SJCRH30 (cell line): ENCODE data around the gene RPN1. TPM values are rescaled to one million over a fixed set of nuclear protein-coding genes. Genes with fewer than 3 reads are reported as not detected.
"Not testable (repeated sequence)": the region's sequence is repeated elsewhere in the genome, so short reads cannot be mapped to it uniquely, and the experiment has no call there.

Source experiments
- DNase-seq, 2 experiments: peaks; one replicate each; pipeline ENCODE4 v3.0.0-alpha.2; 2015 to 2020
- H3K27ac ChIP-seq: fragments of 250-450 bp; sonication (Bioruptor Pico); 2 replicates; pipeline ENCODE4 v1.5.1; 2020; ENCODE audit warnings: mild to moderate bottlenecking, moderate library complexity
- H3K27me3 ChIP-seq: fragments of 250-450 bp; sonication (Bioruptor Pico); 2 replicates; pipeline ENCODE4 v1.5.1; 2020; ENCODE audit warnings: mild to moderate bottlenecking, moderate library complexity
- H3K36me3 ChIP-seq: fragments of 250-450 bp; sonication (Bioruptor Pico); 2 replicates; pipeline ENCODE4 v1.5.1; 2020; ENCODE audit warnings: mild to moderate bottlenecking, moderate library complexity
- H3K4me1 ChIP-seq: fragments of 250-450 bp; sonication (Bioruptor Pico); 2 replicates; pipeline ENCODE4 v1.5.1; 2020; ENCODE audit warnings: mild to moderate bottlenecking, moderate library complexity
- H3K4me3 ChIP-seq: fragments of 250-450 bp; sonication (Bioruptor Pico); 2 replicates; pipeline ENCODE4 v1.5.1; 2020; ENCODE audit warnings: mild to moderate bottlenecking, moderate library complexity
- H3K9me3 ChIP-seq: fragments of 250-450 bp; sonication (Bioruptor Pico); replicated peaks from 2 replicates; pipeline ENCODE4 v1.5.1; 2020; ENCODE audit warnings: mild to moderate bottlenecking, moderate library complexity
- total RNA-seq: library from RNA; depleted of rRNA; stranded (reverse); fragments of >200 nt; shearing (Covaris generic); gene quantifications from 2 replicates; pipeline ENCODE4 v1.2.3, GENCODE V29; 2014; rRNA removed

The RPN1 gene
- 268 and 271 TPM in 2 replicates for total RNA-seq

- Histone ChIP-seq H3K27me3 (no peaks in the 10 kb centered on the region), H3K27ac (peak within 1 kb of the TSS; percentile 76), H3K4me1 (no peaks in the 10 kb centered on the region), H3K36me3 (peaks cover 4% of the 10 kb centered on the region; the same call in 1 of the 2 replicates), H3K4me3 (peak within 1 kb of the TSS; percentile 89), H3K9me3 (no peaks in the 10 kb centered on the region)
- DNase-seq, result peak; percentile 95
These were observed at the start of gene RPN1 for GRCh38 chr3:128650096-128651050. Gene RPN1, minus strand, starts transcription at chr3:128650818. Its CDS starts 18 bp downstream, at chr3:128650800.

- H3K4me1 ChIP-seq, result no peaks in the 10 kb centered on the region
- H3K4me3 ChIP-seq, result no peak overlapping the region
- H3K9me3 ChIP-seq, result no peaks in the 10 kb centered on the region
- no peaks in the 10 kb centered on the region for H3K27me3 ChIP-seq
- no peak for DNase-seq
- no peaks in the 10 kb centered on the region for H3K36me3 ChIP-seq
- H3K27ac ChIP-seq, result no peak overlapping the region
These were observed 47.8 kb upstream of the RPN1 start for GRCh38 chr3:128698211-128699047.

GRCh38 chr3:128697341-128697740, 46.7 kb upstream of the RPN1 start:
- H3K27ac ChIP-seq, result no peak overlapping the region
- H3K9me3 ChIP-seq, result no peaks in the 10 kb centered on the region
- no peak for DNase-seq
- H3K4me1 ChIP-seq, result no peaks in the 10 kb centered on the region
- no peaks in the 10 kb centered on the region for H3K36me3 ChIP-seq
- no peak overlapping the region for H3K4me3 ChIP-seq
- H3K27me3 ChIP-seq, result no peaks in the 10 kb centered on the region

GRCh38 chr3:128693696-128694095, 43.1 kb upstream of the RPN1 start:
- Histone ChIP-seq H3K36me3 (no peaks in the 10 kb centered on the region), H3K4me3 (no peak overlapping the region), H3K27ac (no peak overlapping the region), H3K4me1 (no peaks in the 10 kb centered on the region), H3K27me3 (no peaks in the 10 kb centered on the region), H3K9me3 (no peaks in the 10 kb centered on the region)
- DNase-seq, result no peak

GRCh38 chr3:128689060-128689459, 38.4 kb upstream of the RPN1 start:
- Histone ChIP-seq H3K27ac (no peak overlapping the region), H3K36me3 (no peaks in the 10 kb centered on the region), H3K4me3 (no peak overlapping the region), H3K4me1 (no peaks in the 10 kb centered on the region), H3K27me3 (no peaks in the 10 kb centered on the region), H3K9me3 (no peaks in the 10 kb centered on the region)
- no peak for DNase-seq

- Histone ChIP-seq H3K4me3 (no peak overlapping the region), H3K27ac (no peak overlapping the region), H3K9me3 (no peaks in the 10 kb centered on the region), H3K4me1 (no peaks in the 10 kb centered on the region), H3K27me3 (no peaks in the 10 kb centered on the region), H3K36me3 (no peaks in the 10 kb centered on the region)
- no peak for DNase-seq
These were observed 35.8 kb upstream of the RPN1 start for GRCh38 chr3:128686465-128686864.

- H3K4me3 ChIP-seq, result no peak overlapping the region
- no peak overlapping the region for H3K27ac ChIP-seq
- no peaks in the 10 kb centered on the region for H3K9me3 ChIP-seq
- no peaks in the 10 kb centered on the region for H3K4me1 ChIP-seq
- H3K27me3 ChIP-seq, result no peaks in the 10 kb centered on the region
- no peaks in the 10 kb centered on the region for H3K36me3 ChIP-seq
- DNase-seq, result no peak
These were observed 34.5 kb upstream of the RPN1 start for GRCh38 chr3:128684986-128685726.

- Histone ChIP-seq H3K27ac (no peak overlapping the region), H3K27me3 (no peaks in the 10 kb centered on the region), H3K4me3 (no peak overlapping the region), H3K36me3 (no peaks in the 10 kb centered on the region), H3K9me3 (no peaks in the 10 kb centered on the region), H3K4me1 (no peaks in the 10 kb centered on the region)
- DNase-seq, result no peak
These were observed 33.3 kb upstream of the RPN1 start for GRCh38 chr3:128683957-128684356.

- Histone ChIP-seq H3K4me1 (no peaks in the 10 kb centered on the region), H3K27me3 (no peaks in the 10 kb centered on the region), H3K36me3 (no peaks in the 10 kb centered on the region), H3K9me3 (no peaks in the 10 kb centered on the region), H3K27ac (peak overlapping the region; percentile 93), H3K4me3 (peak overlapping the region; percentile 67)
- peak in 1 of 2 experiments; percentile 11 for DNase-seq
These were observed 30.8 kb upstream of the RPN1 start for GRCh38 chr3:128681369-128681829.

GRCh38 chr3:128680603-128681368, 30.2 kb upstream of the RPN1 start:
- peak overlapping the region; percentile 93 for H3K27ac ChIP-seq
- H3K36me3 ChIP-seq, result no peaks in the 10 kb centered on the region
- H3K4me3 ChIP-seq, result peak overlapping the region; percentile 67
- H3K4me1 ChIP-seq, result no peaks in the 10 kb centered on the region
- peak; percentile 99 for DNase-seq
- no peaks in the 10 kb centered on the region for H3K27me3 ChIP-seq
- H3K9me3 ChIP-seq, result no peaks in the 10 kb centered on the region

- Histone ChIP-seq H3K27me3 (no peaks in the 10 kb centered on the region), H3K36me3 (no peaks in the 10 kb centered on the region), H3K4me1 (no peaks in the 10 kb centered on the region), H3K9me3 (no peaks in the 10 kb centered on the region), H3K27ac (no peak overlapping the region), H3K4me3 (no peak overlapping the region)
- DNase-seq, result no peak
These were observed 28.7 kb upstream of the RPN1 start for GRCh38 chr3:128679338-128679737.

GRCh38 chr3:128675802-128676201, 25.2 kb upstream of the RPN1 start:
- not testable (repeated sequence) for DNase-seq, H3K27me3 ChIP-seq, H3K4me1 ChIP-seq, H3K9me3 ChIP-seq, H3K36me3 ChIP-seq, H3K27ac ChIP-seq, H3K4me3 ChIP-seq

- DNase-seq, result no peak
These were observed 23.7 kb upstream of the RPN1 start for GRCh38 chr3:128674161-128674784.

More at GRCh38 chr3:128674161-128674784, 23.7 kb upstream of the RPN1 start:
- Histone ChIP-seq H3K4me3 (no peak overlapping the region), H3K36me3 (no peaks in the 10 kb centered on the region), H3K4me1 (no peaks in the 10 kb centered on the region), H3K9me3 (no peaks in the 10 kb centered on the region), H3K27ac (no peak overlapping the region), H3K27me3 (no peaks in the 10 kb centered on the region)
